Bronchial epithelial cell (primary cell): Measurements from ENCODE around the gene NRAP. TPM values are rescaled to one million over a fixed set of nuclear protein-coding genes. Genes with fewer than 3 reads are reported as not detected.
A peak's percentile ranks its signal among the peaks of the same experiment; 100 is the strongest.

ENCODE experiments used
- DNase-seq: peaks from one replicate; pipeline ENCODE4 v3.0.0-alpha.2; 2010; ENCODE audit warnings: low read depth
- FAIRE-seq: peaks from 2 replicates; lab custom pipeline; 2011; peaks lifted over from hg19 to GRCh38; lab: Jason Lieb, UNC
- H3K27me3 ChIP-seq: 2 replicates; pipeline ENCODE4 v1.5.1; 2011; ENCODE audit warnings: low read length; ENCODE audit not compliant: control insufficient read depth, insufficient read depth
- H3K36me3 ChIP-seq: 2 replicates; pipeline ENCODE4 v1.5.1; 2011; ENCODE audit warnings: low read length; ENCODE audit not compliant: control insufficient read depth, insufficient read depth
- H3K4me3 ChIP-seq: 2 replicates; pipeline ENCODE4 v1.5.1; 2011; ENCODE audit warnings: mild to moderate bottlenecking, low read depth, low read length, control low read depth
- CTCF ChIP-seq: IDR thresholded peaks from 2 replicates; pipeline ENCODE4 v1.5.1; 2011; ENCODE audit warnings: mild to moderate bottlenecking, moderate library complexity, low read length, control low read depth, inconsistent platforms; ENCODE audit not compliant: insufficient read depth, severe bottlenecking
- total RNA-seq: library from RNA; depleted of rRNA; stranded (reverse); fragments of >200 nt; gene quantifications from 2 replicates; pipeline ENCODE4 v1.2.1, GENCODE V29; 2014

The NRAP gene
- total RNA-seq, 1 donor from 2014 or later = not detected

- TF ChIP-seq CTCF = no peak
- FAIRE-seq = no peak
- no peak overlapping the region for H3K4me3 ChIP-seq
These were observed 19.4 kb downstream of the NRAP start for GRCh38 chr10:113644185-113645120.

GRCh38 chr10:113643183-113643582, 20.7 kb downstream of the NRAP start:
- FAIRE-seq = no peak

More at GRCh38 chr10:113644185-113645120, 19.4 kb downstream of the NRAP start:
- DNase-seq = peak; percentile 32
- no peaks in the 10 kb centered on the region for H3K27me3 ChIP-seq
- H3K36me3 ChIP-seq = no peaks in the 10 kb centered on the region

GRCh38 chr10:113641702-113642101, 22.1 kb downstream of the NRAP start:
- no peak for TF ChIP-seq CTCF
- no peak for DNase-seq
- Histone ChIP-seq H3K4me3 (no peak overlapping the region), H3K27me3 (no peaks in the 10 kb centered on the region), H3K36me3 (no peaks in the 10 kb centered on the region)
- no peak for FAIRE-seq

More at GRCh38 chr10:113643183-113643582, 20.7 kb downstream of the NRAP start:
- Histone ChIP-seq H3K36me3 (no peaks in the 10 kb centered on the region), H3K4me3 (no peak overlapping the region), H3K27me3 (no peaks in the 10 kb centered on the region)
- DNase-seq = peak; percentile 61
- TF ChIP-seq CTCF = no peak

GRCh38 chr10:113639966-113640365, 23.9 kb downstream of the NRAP start:
- no peak for TF ChIP-seq CTCF
- Histone ChIP-seq H3K27me3 (no peaks in the 10 kb centered on the region), H3K36me3 (no peaks in the 10 kb centered on the region), H3K4me3 (no peak overlapping the region)
- DNase-seq = no peak
- FAIRE-seq = no peak

GRCh38 chr10:113631684-113632367, 32.0 kb downstream of the NRAP start:
- TF ChIP-seq CTCF = no peak
- Histone ChIP-seq H3K36me3 (no peaks in the 10 kb centered on the region), H3K27me3 (peaks cover 1% of the 10 kb centered on the region), H3K4me3 (no peak overlapping the region)
- FAIRE-seq (no peak), DNase-seq (no peak)
